GM12878 (cell line): Measurements from ENCODE around the gene GATA3.

ENCODE experiments used
- CREB1 ChIP-seq: IDR thresholded peaks from 2 replicates; pipeline ENCODE4 v1.6.1; 2012; ENCODE audit warnings: low read depth, mild to moderate bottlenecking, inconsistent platforms
- CREM ChIP-seq: IDR thresholded peaks from 2 replicates; pipeline ENCODE4 v1.6.1; 2014; ENCODE audit warnings: antibody characterized with exemption, low read depth
- CTCF ChIP-seq, 3 experiments: IDR thresholded peaks in 2 of 3; conservative IDR thresholded peaks in 1 of 3; 2 replicates each; pipeline ENCODE4 v1.5.1; 2011; ENCODE audit warnings: low read depth in 3 of 3, low read length in 3 of 3, mild to moderate bottlenecking in 3 of 3, control low read depth in 2 of 3, moderate library complexity in 2 of 3, inconsistent platforms in 1 of 3, mixed read lengths in 1 of 3; ENCODE audit not compliant: control insufficient read depth in 2 of 3, insufficient read depth in 1 of 3; ENCODE audit errors: extremely low read depth in 1 of 3
- EZH2 ChIP-seq: IDR thresholded peaks from 2 replicates; pipeline ENCODE4 v1.6.1; 2012; ENCODE audit warnings: low read depth, mild to moderate bottlenecking, control low read depth, inconsistent platforms, low read length, borderline replicate concordance; ENCODE audit not compliant: control insufficient read depth
- HDAC2 ChIP-seq: fragments of 200-600 bp; sonication (generic); IDR thresholded peaks from 2 replicates; pipeline ENCODE4 v1.6.1; 2017
- NFIC ChIP-seq: IDR thresholded peaks from 2 replicates; pipeline ENCODE4 v1.6.1; 2012; ENCODE audit warnings: low read depth, mild to moderate bottlenecking, inconsistent platforms, low read length, moderate library complexity
- REST ChIP-seq: IDR thresholded peaks from 2 replicates; pipeline ENCODE4 v1.6.1; 2012; ENCODE audit warnings: mild to moderate bottlenecking, low read depth, low read length
- SP1 ChIP-seq: IDR thresholded peaks from one replicate; pipeline ENCODE4 v1.6.1; 2011; ENCODE audit warnings: low read depth, low read length
- SREBF1 ChIP-seq: IDR thresholded peaks from 2 replicates; pipeline ENCODE4 v1.6.1; 2012; ENCODE audit warnings: mild to moderate bottlenecking, low read length
- SREBF2 ChIP-seq: IDR thresholded peaks from 2 replicates; pipeline ENCODE4 v1.6.1; 2012; ENCODE audit warnings: mild to moderate bottlenecking, low read length
- ZNF274 ChIP-seq: IDR thresholded peaks from one replicate; pipeline ENCODE4 v1.8.0; 2011; ENCODE audit not compliant: insufficient read length, insufficient read depth

DNA sequence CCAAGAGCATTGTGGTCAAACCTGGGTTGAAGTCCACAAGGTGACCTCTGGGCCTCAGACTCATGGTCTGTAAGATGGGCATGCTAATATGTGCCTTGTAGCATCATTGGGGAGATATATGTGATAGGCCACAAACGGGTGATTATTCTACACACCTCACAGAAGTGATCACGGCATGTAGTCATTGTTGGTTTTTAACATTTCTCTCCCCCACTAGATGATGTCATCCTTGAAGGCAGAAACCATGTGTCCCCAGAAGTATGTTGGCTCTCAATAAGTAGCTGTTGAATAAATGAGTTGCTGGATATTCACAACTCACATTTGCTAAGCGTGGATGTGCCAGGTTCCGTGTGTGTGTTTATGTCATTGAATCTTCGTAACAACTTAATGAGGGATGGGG, 42.4 kb downstream of the GATA3 start:
- TF ChIP-seq REST (no peak), SREBF2 (no peak), CREM (no peak), EZH2 (no peak), CTCF (IDR thresholded peaks at IDR 0.05 in 2 of 3, conservative IDR thresholded peaks at IDR 0.05 in 1 of 3; ENCODE audit: control insufficient read depth in 2 of 3, extremely low read depth in 1 of 3, insufficient read depth in 1 of 3, low read depth in 3 of 3, low read length in 3 of 3) (no peak), CREB1 (no peak), SREBF1 (no peak), SP1 (no peak), ZNF274 (no peak), NFIC (no peak), HDAC2 (no peak)
